ENCODE results near the gene CPXM1. TPM values are rescaled to one million over a fixed set of nuclear protein-coding genes. Genes with fewer than 3 reads are reported as not detected.

The CPXM1 gene
- polyA plus RNA-seq, 1 donor, result 224 TPM

GRCh38 chr20:2768632-2769015 lies 31.8 kb downstream of the CPXM1 start:
- no peak for DNase-seq

- DNase-seq, result no peak
Observed at GRCh38 chr20:2767768-2768631, 32.4 kb downstream of the CPXM1 start.

- DNase-seq, result no peak
Observed at GRCh38 chr20:2763186-2763585, 37.2 kb downstream of the CPXM1 start.

GRCh38 chr20:2762578-2763131 lies 37.8 kb downstream of the CPXM1 start:
- DNase-seq, result no peak

GRCh38 chr20:2761885-2762284 lies 38.5 kb downstream of the CPXM1 start:
- no peak for DNase-seq

- no peak for DNase-seq
Observed at GRCh38 chr20:2760952-2761305, 39.5 kb downstream of the CPXM1 start.

- no peak for DNase-seq
Observed at GRCh38 chr20:2760297-2760951, 40.0 kb downstream of the CPXM1 start.

- no peak for DNase-seq
Observed at GRCh38 chr20:2759603-2760296, 40.7 kb downstream of the CPXM1 start.

- no peak for DNase-seq
Observed at GRCh38 chr20:2759143-2759542, 41.3 kb downstream of the CPXM1 start.

GRCh38 chr20:2757969-2758368 lies 42.5 kb downstream of the CPXM1 start:
- no peak for DNase-seq

GRCh38 chr20:2757001-2757400 lies 43.4 kb downstream of the CPXM1 start:
- DNase-seq, result no peak

- peak; percentile 56 for DNase-seq
Observed at GRCh38 chr20:2756056-2756611, 44.3 kb downstream of the CPXM1 start.

- DNase-seq, result no peak
Observed at GRCh38 chr20:2755451-2756055, 44.9 kb downstream of the CPXM1 start.

- DNase-seq, result no peak
Observed at GRCh38 chr20:2754424-2754823, 46.0 kb downstream of the CPXM1 start.

GRCh38 chr20:2753461-2754040 lies 46.9 kb downstream of the CPXM1 start:
- no peak for DNase-seq

GRCh38 chr20:2752567-2753460 lies 47.6 kb downstream of the CPXM1 start:
- peak; percentile 40 for DNase-seq

- no peak for DNase-seq
Observed at GRCh38 chr20:2751878-2752566, 48.4 kb downstream of the CPXM1 start.

- DNase-seq, result no peak
Observed at GRCh38 chr20:2751347-2751877, 49.0 kb downstream of the CPXM1 start.

- no peak for DNase-seq
Observed at GRCh38 chr20:2750491-2751251, 49.8 kb downstream of the CPXM1 start.

All from left kidney (tissue), 2 donors.